Smooth muscle cell of the pulmonary artery (primary cell): Measurements from ENCODE around the gene TBX15. TPM values are rescaled to one million over a fixed set of nuclear protein-coding genes. Genes with fewer than 3 reads are reported as not detected.

ENCODE experiments used
- total RNA-seq: library from RNA; depleted of rRNA; stranded (reverse); fragments of >200 nt; gene quantifications from 2 replicates; pipeline ENCODE4 v1.2.3, GENCODE V29; 2014

The TBX15 gene
- 0.30 and 2.9 TPM in 2 replicates for total RNA-seq

DNA sequence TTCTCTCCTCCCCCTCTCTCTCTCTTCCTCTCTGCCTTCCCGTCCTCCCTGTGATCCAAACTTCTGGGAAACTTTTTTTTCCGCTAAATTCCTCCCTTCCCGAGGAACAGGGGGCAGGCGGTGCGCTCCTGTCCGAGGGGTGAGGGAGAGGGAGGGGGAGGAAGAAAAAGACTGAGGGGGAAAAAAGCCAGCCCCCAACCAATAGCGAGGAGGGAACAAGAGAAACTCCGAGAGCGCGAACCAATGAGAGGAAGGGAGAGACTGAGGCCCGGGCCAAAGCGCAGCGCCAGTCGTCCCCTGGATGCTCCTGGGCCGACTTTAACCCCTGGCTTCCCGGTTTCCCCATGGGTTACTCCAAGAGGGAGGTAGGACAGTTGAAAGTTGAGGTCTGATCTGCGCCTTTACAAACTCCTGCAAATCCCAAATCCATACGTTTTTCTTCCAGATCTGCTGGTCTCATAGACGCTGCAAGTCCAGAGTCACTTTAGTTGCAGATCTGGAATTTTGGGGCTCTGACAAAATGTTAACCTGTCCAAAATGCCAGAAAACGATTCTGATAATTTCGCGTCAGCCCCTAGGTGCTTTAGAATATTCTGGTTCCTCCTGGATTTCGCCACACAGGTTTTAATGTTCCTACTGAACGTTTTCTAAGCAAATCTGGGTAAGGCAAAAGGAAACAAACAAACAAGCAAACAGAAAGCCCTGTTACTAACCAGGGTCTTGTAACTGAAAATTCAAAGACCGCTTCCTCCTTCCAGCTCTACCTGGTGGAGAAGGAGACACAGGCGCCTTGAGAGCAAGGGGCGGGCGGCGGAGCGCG is at the start of gene TBX15:
TSS of gene TBX15 (minus strand) at position 158 of the 820 bp plus-strand sequence. CDS start 548 bp downstream, outside the sequence.

Other genes starting within 250 kb of the TBX15 start
- 17.6 and 18.3 TPM in 2 replicates for gene WARS2, start 152.3 kb upstream of the TBX15 start, total RNA-seq